Measurements from ENCODE around the gene CSNK2B. TPM values are rescaled to one million over a fixed set of nuclear protein-coding genes. Genes with fewer than 3 reads are reported as not detected.

The CSNK2B gene
- total and polyA plus RNA-seq, 10 of the 15 experiments (the other 5 are each of a cell fraction or from before 2014, with no cell fraction given) = 56.3 to 405 (median 286) TPM

DNA sequence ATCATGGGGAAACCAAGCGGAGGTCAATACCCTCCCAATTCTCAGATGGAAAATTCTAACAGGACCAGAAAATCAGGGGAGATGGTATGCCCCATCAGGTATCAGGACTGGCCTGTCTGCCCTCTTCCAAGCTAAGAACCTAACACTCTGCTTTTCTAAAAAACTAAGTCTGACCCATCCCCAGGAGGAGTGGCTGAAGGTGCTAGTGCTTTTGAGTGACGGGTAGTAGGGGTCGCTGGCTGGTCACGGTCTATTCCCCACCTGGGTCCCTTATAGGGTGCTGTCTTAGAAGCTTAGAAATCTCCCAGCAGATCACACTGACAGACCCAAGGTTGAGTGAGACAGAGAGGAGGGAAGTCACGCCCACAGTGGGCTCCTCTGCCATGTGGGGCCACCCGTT is 27.7 kb downstream of the CSNK2B start:
- H3K27me3 ChIP-seq (replicated peaks in 1 of 2; ENCODE audit: control insufficient read depth in 2 of 2, insufficient read depth in 2 of 2, low read length in 1 of 2) = no peaks in the 10 kb centered on the region
- ChIA-PET RAD21 (ENCODE audit: unreplicated experiment) (no interaction called here), SMC1A (ENCODE audit: uncharacterized antibody, unreplicated experiment) (interaction anchor here (0.6 to 1.7 kb wide), 4 partner anchors 9 to 601 kb away, joined by 3 read pairs; partner anchors contain the start of gene LY6G6F), POLR2A (interaction anchor here (0.6 to 2.2 kb wide), 3 partner anchors 27 to 72 kb away, joined by 4 to 7 read pairs (median 5); no protein-coding TSS in a partner anchor), CTCF (interaction anchor here (0.7 to 2.1 kb wide), 2 partner anchors 10 to 13 kb away, joined by 3 to 4 read pairs; partner anchors contain the start of gene ABHD16A)
- no peak for ATAC-seq
- no peaks in the 10 kb centered on the region for H3K79me2 ChIP-seq (ENCODE audit: control insufficient read depth, insufficient read depth, low read length)
- H3K27ac ChIP-seq (ENCODE audit: control insufficient read depth, insufficient read depth) = no peak overlapping the region
- no peaks in the 10 kb centered on the region for H4K20me1 ChIP-seq (ENCODE audit: control insufficient read depth, insufficient read depth)
- H3K4me2 ChIP-seq (ENCODE audit: control insufficient read depth, insufficient read depth) = no peak overlapping the region
- in situ Hi-C loops (cut with MboI) = no loop called here
- intact Hi-C loops (cut with micrococcal nuclease; ENCODE audit: unreplicated experiment) = no loop called here
- no TSS peak for BruUV-seq (replicated peaks)
- no peak for FAIRE-seq
- H3K4me1 ChIP-seq (ENCODE audit: control insufficient read depth, insufficient read depth, low read length) = no peaks in the 10 kb centered on the region
- peaks cover 17 to 29% of the 10 kb centered on the region in 2 experiments for H3K36me3 ChIP-seq (ENCODE audit: control insufficient read depth in 2 of 2, insufficient read depth in 2 of 2, low read length in 1 of 2)
- H2AFZ ChIP-seq (ENCODE audit: control insufficient read depth, low read depth, low read length) = no peak overlapping the region
- 85% methylated on average over 6 of the region's 6 CpGs for WGBS (ENCODE audit: insufficient coverage, insufficient replicate concordance, low lambda C conversion rate, missing lambda C conversion rate)
- H3K9me3 ChIP-seq (replicated peaks; ENCODE audit: control insufficient read depth, insufficient read depth, low read length) = no peaks in the 10 kb centered on the region
- DNase-seq (ENCODE audit: low read depth, low spot score) = no peak
- TF ChIP-seq, protein P1, sequence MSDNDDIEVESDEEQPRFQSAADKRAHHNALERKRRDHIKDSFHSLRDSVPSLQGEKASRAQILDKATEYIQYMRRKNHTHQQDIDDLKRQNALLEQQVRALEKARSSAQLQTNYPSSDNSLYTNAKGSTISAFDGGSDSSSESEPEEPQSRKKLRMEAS (IDR thresholded peaks at IDR 0.05; ENCODE audit: low read depth, low read length) = no peak
- no peak for TF ChIP-seq ZNF687 (IDR thresholded peaks at IDR 0.05)
- no peak for TF ChIP-seq ESRRA (IDR thresholded peaks at IDR 0.05; ENCODE audit: low read length)
- TF ChIP-seq TAF1 (IDR thresholded peaks at IDR 0.05; ENCODE audit: borderline replicate concordance, low read depth, low read length) = no peak
- no peak for TF ChIP-seq BRCA1 (IDR thresholded peaks at IDR 0.05; ENCODE audit: low read depth, low read length)
- no peak for TF ChIP-seq FOXM1 (IDR thresholded peaks at IDR 0.05; ENCODE audit: low read depth, low read length)
- no peak for TF ChIP-seq EGR1 (IDR thresholded peaks at IDR 0.05; ENCODE audit: borderline replicate concordance in 1 of 2, low read depth in 2 of 2, low read length in 2 of 2)
- TF ChIP-seq ZNF384 (IDR thresholded peaks at IDR 0.05; ENCODE audit: borderline replicate concordance, low read depth, low read length) = no peak
- no peak for TF ChIP-seq SP1 (IDR thresholded peaks at IDR 0.05; ENCODE audit: low read depth, low read length)
- no peak for TF ChIP-seq POLR2AphosphoS5 (IDR thresholded peaks at IDR 0.05; ENCODE audit: low read length)
- TF ChIP-seq, protein P2, sequence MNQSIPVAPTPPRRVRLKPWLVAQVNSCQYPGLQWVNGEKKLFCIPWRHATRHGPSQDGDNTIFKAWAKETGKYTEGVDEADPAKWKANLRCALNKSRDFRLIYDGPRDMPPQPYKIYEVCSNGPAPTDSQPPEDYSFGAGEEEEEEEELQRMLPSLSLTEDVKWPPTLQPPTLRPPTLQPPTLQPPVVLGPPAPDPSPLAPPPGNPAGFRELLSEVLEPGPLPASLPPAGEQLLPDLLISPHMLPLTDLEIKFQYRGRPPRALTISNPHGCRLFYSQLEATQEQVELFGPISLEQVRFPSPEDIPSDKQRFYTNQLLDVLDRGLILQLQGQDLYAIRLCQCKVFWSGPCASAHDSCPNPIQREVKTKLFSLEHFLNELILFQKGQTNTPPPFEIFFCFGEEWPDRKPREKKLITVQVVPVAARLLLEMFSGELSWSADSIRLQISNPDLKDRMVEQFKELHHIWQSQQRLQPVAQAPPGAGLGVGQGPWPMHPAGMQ (IDR thresholded peaks at IDR 0.05; ENCODE audit: borderline replicate concordance) = no peak
- TF ChIP-seq NFXL1 (IDR thresholded peaks at IDR 0.05; ENCODE audit: borderline replicate concordance) = no peak
- H3K9ac ChIP-seq (ENCODE audit: control insufficient read depth, insufficient read depth, low read length) = no peak overlapping the region
- H3K4me3 ChIP-seq = no peak overlapping the region
